SK-N-DZ (cell line): Measurements from ENCODE around the gene COL2A1.
A peak's percentile ranks its signal among the peaks of the same experiment; 100 is the strongest.

Source experiments
- DNase-seq: peaks from one replicate; pipeline ENCODE4 v3.0.0-alpha.2; 2015; ENCODE audit warnings: low spot score

The COL2A1 gene

GRCh38 chr12:48012070-48012469 lies 7.8 kb upstream of the COL2A1 start:
- no peak for DNase-seq

GRCh38 chr12:48010366-48010970 lies 6.2 kb upstream of the COL2A1 start:
- no peak for DNase-seq

- DNase-seq = no peak
Observed at GRCh38 chr12:48009471-48009870, 5.2 kb upstream of the COL2A1 start.

DNA sequence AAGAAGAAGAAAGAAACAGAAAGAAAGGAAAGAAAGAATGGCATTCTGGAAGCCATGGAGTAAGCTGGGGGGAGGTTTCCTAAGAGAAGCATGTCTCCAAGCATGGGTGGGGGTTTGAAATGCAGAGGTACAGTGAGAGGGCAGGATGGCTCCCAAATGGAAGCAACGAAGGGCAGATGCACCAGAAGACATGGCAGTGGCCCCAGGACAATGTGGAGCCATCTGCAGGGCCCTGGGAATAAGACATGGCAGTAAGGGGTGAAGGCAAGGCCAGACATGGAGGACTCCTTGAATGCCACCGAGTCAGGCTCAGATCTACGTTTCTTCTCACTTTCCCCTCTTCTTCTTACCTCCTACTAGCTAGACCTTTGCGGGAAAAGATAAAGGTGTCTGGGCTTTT lies 4.7 kb upstream of the COL2A1 start:
- no peak for DNase-seq

DNA sequence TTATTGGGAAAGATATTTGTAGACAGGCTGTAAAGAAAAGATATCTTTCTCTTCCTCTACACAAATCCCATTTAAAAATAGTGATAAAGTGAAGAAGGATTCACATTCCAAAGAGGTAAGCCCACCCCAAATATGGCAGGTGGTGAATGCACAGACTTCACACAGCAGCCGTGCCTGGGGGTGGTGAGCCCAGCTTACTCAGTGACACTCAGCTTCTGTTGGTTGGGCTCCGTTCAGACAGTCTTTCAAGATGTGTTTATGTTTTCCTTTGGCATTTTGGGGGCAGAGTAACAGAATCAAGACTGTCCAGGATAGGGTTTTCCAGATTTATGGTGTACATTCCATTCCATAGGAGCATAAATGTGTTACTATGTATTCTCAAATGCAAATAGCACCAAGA lies 4.1 kb upstream of the COL2A1 start:
- no peak for DNase-seq

DNA sequence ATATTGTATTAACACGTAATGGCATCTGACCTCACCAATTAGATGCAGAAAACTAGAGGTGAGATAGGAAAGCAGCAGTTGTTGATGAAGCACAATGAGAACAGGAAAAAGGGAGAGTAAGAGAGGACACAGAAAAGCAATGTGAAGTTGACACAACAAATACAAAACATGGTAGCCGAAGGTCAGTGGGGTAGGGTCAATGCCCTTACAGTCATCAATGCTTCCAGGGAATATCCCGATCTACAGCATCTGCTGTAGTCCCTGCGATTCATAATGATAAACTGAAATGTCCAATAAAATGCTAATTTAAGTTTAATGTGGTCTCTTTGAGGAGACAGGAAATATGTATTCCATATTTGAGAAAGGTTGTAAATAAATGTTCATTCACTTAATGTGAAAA lies 2.9 kb upstream of the COL2A1 start:
- no peak for DNase-seq

DNA sequence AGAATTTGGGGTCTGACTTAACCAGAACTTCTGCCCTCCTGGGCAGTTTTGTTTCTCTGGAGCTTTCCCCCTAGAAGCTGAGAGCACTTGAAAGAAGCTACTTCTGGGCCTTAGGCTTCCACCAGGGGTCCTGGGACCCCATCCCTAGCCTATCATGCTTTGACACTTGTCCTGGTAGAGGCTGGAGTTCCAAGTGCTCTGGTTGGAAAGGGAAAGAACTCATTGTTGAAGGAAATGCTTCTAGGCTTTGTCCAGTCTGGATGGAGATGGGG lies 1.4 kb upstream of the COL2A1 start:
- no peak for DNase-seq

DNA sequence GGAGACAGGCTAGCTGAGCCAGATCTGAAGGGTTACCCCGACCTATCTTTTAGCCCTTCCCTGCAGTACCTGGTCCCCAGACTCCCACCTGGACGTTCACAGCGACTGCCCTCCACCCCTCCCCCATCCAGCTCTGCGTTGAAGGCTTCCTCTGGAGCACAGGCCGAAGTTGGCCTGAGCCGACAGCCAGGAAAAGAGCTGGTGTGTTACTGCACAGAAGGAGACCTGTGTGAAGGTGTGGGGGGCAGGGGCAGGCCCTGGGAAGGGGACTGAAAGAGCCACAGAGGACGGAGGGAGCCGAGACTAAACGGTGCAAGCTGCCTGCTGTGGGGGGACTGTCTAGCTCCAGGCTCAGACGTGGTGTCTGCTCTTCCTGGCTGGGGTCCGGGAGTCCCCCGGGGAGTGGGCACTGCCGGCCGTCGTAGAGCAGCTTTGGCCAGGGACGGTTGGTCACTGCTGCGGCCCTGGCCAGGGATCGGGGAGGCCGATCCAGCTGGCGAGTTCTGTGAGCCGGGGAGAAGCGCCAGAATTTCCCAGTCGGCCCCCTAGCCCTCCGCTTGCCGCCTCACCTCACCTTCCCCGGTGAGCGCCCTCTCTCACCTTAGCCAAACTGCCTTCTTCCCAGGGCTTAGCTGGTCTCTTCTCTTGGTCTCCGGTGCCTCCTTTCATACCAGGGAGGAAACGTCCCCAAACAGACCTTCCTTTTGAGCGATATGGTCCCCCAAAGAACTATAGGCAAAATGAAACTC lies 899 bp upstream of the COL2A1 start:
- no peak for DNase-seq

DNA sequence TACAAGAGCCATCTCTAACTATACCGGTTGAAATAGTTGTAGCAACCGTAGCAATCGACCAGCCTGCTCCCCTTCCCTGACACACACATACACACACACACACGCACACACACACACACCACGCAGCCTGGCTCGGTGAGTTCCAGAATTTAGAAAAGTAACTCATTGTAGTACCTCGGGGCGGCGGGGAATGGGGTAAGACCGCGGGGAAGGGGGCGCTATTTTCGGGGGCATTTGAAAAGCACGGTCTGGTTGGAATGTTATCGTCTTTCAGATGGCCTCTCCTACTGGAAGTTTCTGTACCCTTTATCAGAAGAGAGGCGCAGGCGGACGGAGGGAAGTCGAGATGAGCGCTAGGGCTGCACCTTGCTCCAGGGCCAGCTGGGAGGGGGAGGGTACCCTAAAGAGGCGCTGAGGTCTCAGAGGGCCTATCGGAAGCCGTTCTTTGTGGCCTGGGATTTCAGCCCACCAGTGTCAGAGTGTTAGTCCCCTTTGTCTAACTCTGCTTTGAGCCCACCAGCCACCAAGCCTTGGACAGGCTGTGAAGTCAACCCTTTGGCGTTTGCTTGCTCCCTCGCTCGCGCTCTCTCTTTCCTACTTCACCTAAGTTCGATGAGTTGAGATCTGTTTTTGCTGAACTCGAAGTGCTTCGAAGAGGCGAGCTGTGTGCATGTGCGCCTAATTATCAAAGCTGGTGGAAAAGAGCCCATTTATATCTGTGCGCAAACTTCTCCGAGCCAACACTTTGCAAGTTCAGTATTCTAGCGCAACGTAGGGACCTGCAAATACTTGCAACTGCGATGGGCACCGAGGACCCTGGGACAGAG lies 837 bp downstream of the COL2A1 start:
- DNase-seq = no peak

DNA sequence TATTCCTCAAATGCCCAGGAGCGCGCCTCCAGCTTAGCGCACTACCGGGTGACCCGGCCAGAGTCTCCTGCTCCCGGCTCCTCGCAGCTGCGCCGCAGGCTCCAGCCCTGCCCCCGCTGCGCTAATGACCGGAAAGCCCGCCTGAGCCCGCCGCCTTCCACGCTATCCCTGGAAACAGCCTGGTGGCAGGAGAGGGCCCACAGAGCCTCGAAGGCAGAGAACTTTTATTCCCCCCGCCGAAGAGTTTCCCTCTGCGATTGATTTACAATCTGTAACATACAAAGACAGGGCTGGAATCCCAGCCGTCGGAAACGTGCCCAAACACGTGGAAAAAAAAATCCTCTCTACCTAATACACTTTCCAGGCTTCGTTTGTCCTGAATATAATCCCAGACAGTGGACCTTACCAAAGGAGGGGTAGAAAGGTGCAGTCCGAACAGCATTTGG lies 1.5 kb downstream of the COL2A1 start:
- no peak for DNase-seq

GRCh38 chr12:48002414-48002730 lies 1.9 kb downstream of the COL2A1 start:
- DNase-seq = no peak

DNA sequence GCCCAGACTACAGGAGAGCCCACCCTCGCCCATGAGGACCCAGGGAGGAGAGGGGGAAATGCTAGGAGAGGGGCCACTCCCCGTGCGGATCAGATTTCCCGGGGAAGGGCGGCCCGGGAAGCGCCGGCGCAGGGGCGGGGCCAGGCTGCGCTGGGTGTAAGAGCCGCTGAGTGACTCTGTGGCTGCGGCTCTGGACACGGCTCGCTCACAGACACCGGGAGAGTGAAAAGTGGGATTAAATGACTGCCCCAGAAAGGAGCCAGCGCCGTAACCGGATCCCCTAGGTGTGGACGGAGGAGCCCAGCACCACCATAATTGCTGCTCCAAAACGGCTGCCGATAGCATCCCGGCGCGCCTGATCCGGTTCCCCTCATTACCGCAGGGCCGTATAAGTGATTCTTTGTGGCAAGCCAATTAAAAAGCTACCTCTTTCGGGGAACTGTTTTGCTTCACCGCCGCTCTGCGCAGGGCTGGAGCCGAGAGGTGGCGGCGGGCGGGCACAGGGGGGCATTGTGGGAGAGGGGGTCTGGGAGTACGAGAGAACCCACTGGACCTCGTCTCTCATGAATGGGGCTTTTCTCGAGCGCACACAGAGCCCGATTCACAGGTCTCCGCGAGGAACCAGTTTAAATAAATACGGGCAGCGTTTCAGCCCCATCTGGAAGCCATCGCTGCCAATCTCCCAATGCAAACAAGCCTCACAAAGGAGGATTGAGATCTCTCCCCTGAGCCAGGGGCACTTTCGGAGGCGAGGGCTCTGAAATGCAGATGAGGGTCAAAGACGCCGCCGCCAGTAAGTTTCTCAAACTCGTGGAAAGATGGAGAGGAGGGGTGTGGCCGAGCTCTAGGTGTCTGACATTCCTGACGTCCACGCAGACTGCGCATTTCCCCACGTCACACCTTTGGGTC lies 2.5 kb downstream of the COL2A1 start:
- DNase-seq = peak; percentile 46

DNA sequence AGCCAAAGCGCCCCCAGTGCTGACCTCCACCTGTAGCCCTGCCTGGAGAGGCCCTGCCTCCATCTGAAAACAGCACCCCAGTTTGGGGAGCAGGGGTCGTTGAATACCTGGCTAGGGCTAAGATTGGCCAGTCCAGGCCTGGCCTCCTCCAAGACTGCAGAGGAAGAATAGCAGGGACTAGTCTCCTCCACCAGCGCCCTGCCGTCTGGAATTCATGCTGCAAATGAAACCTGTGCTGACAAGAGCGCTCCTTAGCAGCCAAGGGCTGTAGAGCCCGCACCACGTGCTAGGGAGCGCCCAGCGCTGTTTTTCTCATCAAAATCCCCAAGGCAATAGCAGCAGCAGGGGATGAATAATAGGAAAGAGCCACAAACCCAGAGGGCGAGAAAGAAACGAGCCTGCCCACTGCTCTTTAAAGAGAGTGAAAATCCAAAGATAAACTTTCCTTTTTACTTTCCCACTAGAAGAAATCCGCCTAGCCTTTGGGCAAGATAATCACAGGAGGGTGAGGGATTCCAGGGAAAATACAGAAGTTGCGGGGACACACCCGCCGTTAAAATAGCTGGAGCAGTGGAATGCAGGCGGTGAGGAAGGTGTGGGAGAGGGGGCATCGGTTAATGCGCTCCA lies 3.3 kb downstream of the COL2A1 start:
- DNase-seq = peak; percentile 49

- no peak for DNase-seq
Observed at GRCh38 chr12:47999816-48000215, 4.5 kb downstream of the COL2A1 start.

GRCh38 chr12:47997321-47997720 lies 7.0 kb downstream of the COL2A1 start:
- no peak for DNase-seq

DNA sequence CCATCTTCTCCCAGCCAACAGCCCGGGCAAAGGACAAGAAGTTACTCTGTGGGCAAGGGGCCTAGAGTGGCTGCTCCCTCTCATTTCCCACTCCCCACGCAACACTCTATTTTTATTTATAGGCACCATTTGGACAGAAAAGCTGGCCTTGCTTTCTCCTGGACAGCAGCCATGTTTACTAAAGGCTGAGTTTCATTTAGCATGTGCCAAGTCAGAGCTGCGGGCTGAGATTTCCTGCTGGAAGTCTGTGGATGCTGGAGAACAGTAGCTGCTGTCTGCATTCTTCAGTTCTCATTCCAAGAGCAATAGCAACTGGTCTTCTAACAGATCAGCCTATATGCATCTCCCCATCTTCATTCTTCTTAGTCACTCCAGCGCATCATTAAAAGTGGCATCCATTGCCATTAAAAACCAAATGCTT lies 8.3 kb downstream of the COL2A1 start:
- DNase-seq = no peak

DNA sequence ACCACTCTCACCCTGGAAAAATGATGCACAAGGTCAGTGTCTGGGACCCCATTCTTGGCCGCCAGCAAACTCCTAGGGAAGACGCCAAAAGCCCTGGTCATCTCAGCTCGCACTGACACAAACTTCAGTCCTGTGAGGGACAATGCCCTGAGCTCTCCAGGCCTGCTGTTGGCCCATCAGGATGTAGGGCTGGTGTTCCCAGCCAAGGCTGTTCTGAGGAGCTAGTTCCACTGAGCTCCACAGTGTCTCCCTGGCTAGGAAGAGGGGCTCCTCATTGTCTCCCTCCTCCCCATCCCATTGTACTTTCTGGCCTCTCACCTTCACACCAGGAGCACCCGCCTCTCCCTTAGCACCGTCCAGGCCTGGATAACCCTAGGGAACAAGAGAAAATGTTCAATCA lies 10.8 kb downstream of the COL2A1 start:
- no peak for DNase-seq

GRCh38 chr12:47992776-47993175 lies 11.5 kb downstream of the COL2A1 start:
- DNase-seq = no peak

- DNase-seq = peak; percentile 77
Observed at GRCh38 chr12:47991106-47992061, 12.9 kb downstream of the COL2A1 start.
